OCI-LY7 (cell line): ENCODE results near the gene EPHA3.

Experiments
- EZH2phosphoT487 ChIP-seq: fragments of 200-600 bp; sonication (generic); IDR thresholded peaks from 2 replicates; pipeline ENCODE4 v1.6.1; 2018; ENCODE audit warnings: low read depth, borderline replicate concordance, mild to moderate bottlenecking, mixed run types, antibody characterized with exemption, low read length, moderate library complexity, mixed read lengths
- TF ChIP-seq, protein P1 (sequence below): fragments of 200-600 bp; sonication (generic); conservative IDR thresholded peaks from 2 replicates; pipeline ENCODE4 v1.5.1; 2014; ENCODE audit warnings: mild to moderate bottlenecking, antibody characterized with exemption, low read length, moderate library complexity, mixed read lengths

DNA sequence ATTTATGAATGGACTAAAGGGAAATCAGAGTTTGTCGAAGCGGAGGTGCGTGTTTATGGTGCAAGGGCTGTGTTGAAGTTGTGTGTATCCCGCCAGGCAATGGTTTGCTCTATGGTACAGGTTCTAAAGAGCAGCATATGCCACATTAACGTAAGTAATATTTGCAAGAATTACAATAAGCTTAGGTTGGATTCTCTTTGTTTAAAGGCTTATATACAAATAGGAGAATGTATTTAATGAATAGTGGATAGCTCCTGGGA is 800 bp downstream of the EPHA3 start:
- TF ChIP-seq, protein P1, sequence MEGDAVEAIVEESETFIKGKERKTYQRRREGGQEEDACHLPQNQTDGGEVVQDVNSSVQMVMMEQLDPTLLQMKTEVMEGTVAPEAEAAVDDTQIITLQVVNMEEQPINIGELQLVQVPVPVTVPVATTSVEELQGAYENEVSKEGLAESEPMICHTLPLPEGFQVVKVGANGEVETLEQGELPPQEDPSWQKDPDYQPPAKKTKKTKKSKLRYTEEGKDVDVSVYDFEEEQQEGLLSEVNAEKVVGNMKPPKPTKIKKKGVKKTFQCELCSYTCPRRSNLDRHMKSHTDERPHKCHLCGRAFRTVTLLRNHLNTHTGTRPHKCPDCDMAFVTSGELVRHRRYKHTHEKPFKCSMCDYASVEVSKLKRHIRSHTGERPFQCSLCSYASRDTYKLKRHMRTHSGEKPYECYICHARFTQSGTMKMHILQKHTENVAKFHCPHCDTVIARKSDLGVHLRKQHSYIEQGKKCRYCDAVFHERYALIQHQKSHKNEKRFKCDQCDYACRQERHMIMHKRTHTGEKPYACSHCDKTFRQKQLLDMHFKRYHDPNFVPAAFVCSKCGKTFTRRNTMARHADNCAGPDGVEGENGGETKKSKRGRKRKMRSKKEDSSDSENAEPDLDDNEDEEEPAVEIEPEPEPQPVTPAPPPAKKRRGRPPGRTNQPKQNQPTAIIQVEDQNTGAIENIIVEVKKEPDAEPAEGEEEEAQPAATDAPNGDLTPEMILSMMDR = no peak
- TF ChIP-seq EZH2phosphoT487 = no peak
